K562 (cell line): ENCODE results near the gene SPAG9. TPM values are rescaled to one million over a fixed set of nuclear protein-coding genes. Genes with fewer than 3 reads are reported as not detected.

Experiments used
- CREB5 ChIP-seq: fragments of 250-450 bp; sonication (Bioruptor Pico); IDR thresholded peaks from 2 replicates; pipeline ENCODE4 v1.5.0; 2020; ENCODE audit warnings: mild to moderate bottlenecking
- ETS2 ChIP-seq: IDR thresholded peaks from 2 replicates; pipeline ENCODE4 v1.6.1; 2016; ENCODE audit warnings: borderline replicate concordance, missing genetic modification characterization, mild to moderate bottlenecking, moderate library complexity, missing compliant biosample characterization; ENCODE audit not compliant: poor library complexity, severe bottlenecking
- FOXO4 ChIP-seq: fragments of 450-650 bp; formaldehyde crosslinking; IDR thresholded peaks from 2 replicates; pipeline ENCODE4 v1.4.0; 2020; ENCODE audit warnings: mild to moderate bottlenecking, moderate library complexity
- JUNB ChIP-seq: fragments of 450-650 bp; formaldehyde crosslinking; conservative IDR thresholded peaks from 2 replicates; pipeline ENCODE4 v1.4.0; 2020; ENCODE audit warnings: mild to moderate bottlenecking
- KDM5B ChIP-seq: fragments of 200-600 bp; sonication (generic); IDR thresholded peaks from 2 replicates; pipeline ENCODE4 v1.6.1; 2012; ENCODE audit warnings: low read depth, mild to moderate bottlenecking, moderate library complexity, low read length, control low read depth, inconsistent platforms; ENCODE audit not compliant: insufficient replicate concordance
- MCM7 ChIP-seq, 2 experiments: fragments of 450-650 bp; IDR thresholded peaks; 2 replicates each; pipeline ENCODE4 v1.6.1; 2016 to 2018
- NFE2L1 ChIP-seq: fragments of 450-650 bp; IDR thresholded peaks from 2 replicates; pipeline ENCODE4 v1.6.1; 2016; ENCODE audit warnings: missing genetic modification characterization, low read depth, mild to moderate bottlenecking, missing compliant biosample characterization, moderate library complexity, borderline replicate concordance
- NFRKB ChIP-seq: fragments of 450-650 bp; IDR thresholded peaks from 2 replicates; pipeline ENCODE4 v1.6.1; 2016; ENCODE audit warnings: low read depth
- NR4A1 ChIP-seq, 2 experiments: fragments of 250-450 bp in 1 of 2; fragments of 450-650 bp in 1 of 2; sonication (Bioruptor Pico) in 1 of 2; IDR thresholded peaks; 2 replicates each; pipeline versions ENCODE4 v1.4.0 to v1.6.1; 2016 to 2020; ENCODE audit warnings: mild to moderate bottlenecking in 2 of 2, missing compliant biosample characterization in 1 of 2, missing genetic modification characterization in 1 of 2, moderate library complexity in 1 of 2
- PHB2 ChIP-seq: fragments of 450-650 bp; IDR thresholded peaks from 2 replicates; pipeline ENCODE4 v1.6.1; 2017; ENCODE audit warnings: low read depth
- POLR2H ChIP-seq: IDR thresholded peaks from 2 replicates; pipeline ENCODE4 v1.6.1; 2016; ENCODE audit warnings: missing genetic modification characterization, low read depth, mild to moderate bottlenecking, control low read depth, missing compliant biosample characterization, moderate library complexity
- RBM14 ChIP-seq: fragments of 200-400 bp; formaldehyde crosslinking; IDR thresholded peaks from 2 replicates; pipeline ENCODE4 v1.6.1; 2018; ENCODE audit warnings: low read depth, mild to moderate bottlenecking, low read length, moderate library complexity, borderline replicate concordance; ENCODE audit not compliant: insufficient read depth
- RUNX1 ChIP-seq: sonication (generic); IDR thresholded peaks from 2 replicates; pipeline ENCODE4 v1.6.1; 2016; ENCODE audit warnings: antibody characterized with exemption, low read depth
- SAP30 ChIP-seq: fragments of 200-600 bp; sonication (generic); IDR thresholded peaks from 2 replicates; pipeline ENCODE4 v1.6.1; 2012; ENCODE audit warnings: borderline replicate concordance, low read depth, mild to moderate bottlenecking, moderate library complexity, low read length, control low read depth, inconsistent platforms; ENCODE audit not compliant: insufficient read depth, poor library complexity, severe bottlenecking
- SMARCB1 ChIP-seq: IDR thresholded peaks from 2 replicates; pipeline ENCODE4 v1.6.1; 2011; ENCODE audit warnings: improper control_type of control experiment, low read depth; ENCODE audit not compliant: insufficient read length
- SRSF9 ChIP-seq: fragments of 200-400 bp; formaldehyde crosslinking; IDR thresholded peaks from 2 replicates; pipeline ENCODE4 v1.6.1; 2017; ENCODE audit warnings: low read depth, low read length, borderline replicate concordance
- STAG1 ChIP-seq: sonication (generic); formaldehyde crosslinking; IDR thresholded peaks from 2 replicates; pipeline ENCODE4 v1.5.0; 2020; ENCODE audit warnings: missing genetic modification reagents, borderline replicate concordance
- TEAD1 ChIP-seq, 2 experiments: fragments of 450-650 bp in 1 of 2; sonication (generic) in 1 of 2; formaldehyde crosslinking; IDR thresholded peaks; 2 replicates each; pipeline versions ENCODE4 v1.4.0 to v1.8.0; 2020 to 2022; ENCODE audit warnings: mild to moderate bottlenecking in 2 of 2, missing genetic modification reagents in 1 of 2
- ZBTB2 ChIP-seq: fragments of 450-650 bp; IDR thresholded peaks from 2 replicates; pipeline ENCODE4 v1.6.1; 2016; ENCODE audit warnings: antibody characterized with exemption
- ZFP30 ChIP-seq: fragments of 250-450 bp; sonication (Bioruptor Pico); IDR thresholded peaks from 2 replicates; pipeline ENCODE4 v1.8.0; 2022; ENCODE audit warnings: moderate library complexity, mild to moderate bottlenecking, inconsistent platforms, borderline replicate concordance
- ZNF324 ChIP-seq: fragments of 250-450 bp; sonication (Bioruptor Pico); IDR thresholded peaks from 2 replicates; pipeline ENCODE4 v1.4.0; 2020; ENCODE audit warnings: mild to moderate bottlenecking
- ZNF354B ChIP-seq: fragments of 250-450 bp; sonication (Bioruptor Pico); IDR thresholded peaks from 2 replicates; pipeline ENCODE4 v1.4.0; 2020
- polyA plus RNA-seq, 8 experiments: library from polyadenylated mRNA; depleted of rRNA in 4 of 8; stranded (reverse) in 5 of 8; unstranded in 3 of 8; fragments of >200 nt; fragmentation: Nextera tagmentation in 2 of 8; fragmentation: Illumina TruSeq in 1 of 8; extraction: Ambion mirVana in 2 of 8; extraction: Trizol in 1 of 8; gene quantifications; 2 replicates each; pipeline versions ENCODE4 v1.2.1 to v1.2.3, GENCODE V29; 2011 to 2014; ENCODE audit warnings: inconsistent platforms in 1 of 8, missing spikeins in 1 of 8
- total RNA-seq, 7 experiments: library from RNA; depleted of rRNA in 6 of 7; stranded (reverse); fragments of >200 nt in 6 of 7; fragmentation: Illumina TruSeq in 2 of 7; extraction: Trizol in 2 of 7; gene quantifications; 2 replicates each; pipeline versions ENCODE4 v1.2.1 to v1.2.3, GENCODE V29; 2011 to 2021; ENCODE audit warnings: low replicate concordance in 1 of 7

Gene SPAG9
- total and polyA plus RNA-seq, 9 of the 15 experiments (the other 6 are each of a cell fraction or from before 2014, with no cell fraction given), result 12.2 to 99.2 (median 58.2) TPM

- TF ChIP-seq NFE2L1 (tag) (no peak), RUNX1 (no peak), NR4A1 (CRISPR knock-in tag; IDR thresholded peaks at IDR 0.05) (peak; percentile 80; the same call in 1 of the 2 replicates), NR4A1 (tag; IDR thresholded peaks at IDR 0.05) (0 out of 2 replicates have a peak, but pooled peaks have one; percentile 44), JUNB (CRISPR knock-in tag) (no peak), SRSF9 (no peak), ZBTB2 (no peak), SAP30 (no peak), KDM5B (peak; percentile 97), POLR2H (no peak), MCM7 (IDR thresholded peaks at IDR 0.05) (no peak), ETS2 (tag) (no peak), ZNF354B (CRISPR knock-in tag) (no peak), ZNF324 (CRISPR knock-in tag) (no peak), ZFP30 (no peak), FOXO4 (CRISPR knock-in tag) (no peak), STAG1 (CRISPR knock-in tag) (no peak), PHB2 (no peak), TEAD1 (CRISPR knock-in tag; IDR thresholded peaks at IDR 0.05) (peak in 1 of 2 experiments; percentile 74; a peak in 2 of 4 replicates), SMARCB1 (no peak), NFRKB (peak; percentile 61; the same call in 1 of the 2 replicates), CREB5 (CRISPR knock-in tag) (no peak), RBM14 (no peak)
Observed at GRCh38 chr17:50944054-50944901, 176.4 kb downstream of the SPAG9 start (continued).
